ENCODE results near the gene ALAS2.

ALAS2 gene

DNA sequence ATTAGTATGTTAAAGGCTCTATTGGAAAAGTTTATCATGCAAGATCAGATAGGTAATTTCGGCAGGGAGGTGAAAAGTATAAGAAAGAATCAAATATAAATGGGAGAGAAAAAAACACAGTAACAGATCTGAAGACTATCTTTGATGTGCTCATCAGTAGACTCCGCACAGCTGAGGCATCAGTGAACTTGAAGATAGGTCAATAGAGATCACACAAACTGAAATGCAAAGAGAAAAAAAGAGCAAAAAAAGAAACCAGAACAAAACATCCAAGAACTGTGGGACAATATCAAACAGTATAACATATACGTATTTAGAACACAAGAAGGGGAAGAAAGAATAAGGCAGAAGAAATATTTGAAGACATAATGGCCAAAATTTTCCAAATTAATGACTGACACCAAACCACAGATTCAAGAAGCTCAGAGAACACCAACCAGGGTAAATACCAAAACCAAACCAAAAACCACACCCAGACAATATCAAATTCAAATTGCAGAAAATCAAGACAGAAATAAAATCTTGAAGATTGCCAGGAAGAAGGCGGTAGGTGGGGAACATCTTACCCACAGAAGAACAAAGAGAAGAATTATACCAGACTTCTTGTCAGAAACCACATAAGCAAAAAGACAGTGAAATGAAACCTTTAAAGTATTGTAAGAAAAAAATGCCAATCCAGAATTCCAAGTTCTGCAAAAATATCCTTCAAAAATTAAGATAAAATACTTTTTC, 65.8 kb downstream of the ALAS2 start:
- in situ Hi-C loops (cut with HindIII; ENCODE audit: low sequenced_read_pairs) = no loop called here
- TF ChIP-seq, protein P1, sequence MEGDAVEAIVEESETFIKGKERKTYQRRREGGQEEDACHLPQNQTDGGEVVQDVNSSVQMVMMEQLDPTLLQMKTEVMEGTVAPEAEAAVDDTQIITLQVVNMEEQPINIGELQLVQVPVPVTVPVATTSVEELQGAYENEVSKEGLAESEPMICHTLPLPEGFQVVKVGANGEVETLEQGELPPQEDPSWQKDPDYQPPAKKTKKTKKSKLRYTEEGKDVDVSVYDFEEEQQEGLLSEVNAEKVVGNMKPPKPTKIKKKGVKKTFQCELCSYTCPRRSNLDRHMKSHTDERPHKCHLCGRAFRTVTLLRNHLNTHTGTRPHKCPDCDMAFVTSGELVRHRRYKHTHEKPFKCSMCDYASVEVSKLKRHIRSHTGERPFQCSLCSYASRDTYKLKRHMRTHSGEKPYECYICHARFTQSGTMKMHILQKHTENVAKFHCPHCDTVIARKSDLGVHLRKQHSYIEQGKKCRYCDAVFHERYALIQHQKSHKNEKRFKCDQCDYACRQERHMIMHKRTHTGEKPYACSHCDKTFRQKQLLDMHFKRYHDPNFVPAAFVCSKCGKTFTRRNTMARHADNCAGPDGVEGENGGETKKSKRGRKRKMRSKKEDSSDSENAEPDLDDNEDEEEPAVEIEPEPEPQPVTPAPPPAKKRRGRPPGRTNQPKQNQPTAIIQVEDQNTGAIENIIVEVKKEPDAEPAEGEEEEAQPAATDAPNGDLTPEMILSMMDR (IDR thresholded peaks at IDR 0.05; ENCODE audit: low read depth, low read length, missing control alignments) = no peak
- DNase-seq (ENCODE audit: low read depth) = no peak
- H3K4me3 ChIP-seq (ENCODE audit: low read depth, low read length) = no peak overlapping the region

DNA sequence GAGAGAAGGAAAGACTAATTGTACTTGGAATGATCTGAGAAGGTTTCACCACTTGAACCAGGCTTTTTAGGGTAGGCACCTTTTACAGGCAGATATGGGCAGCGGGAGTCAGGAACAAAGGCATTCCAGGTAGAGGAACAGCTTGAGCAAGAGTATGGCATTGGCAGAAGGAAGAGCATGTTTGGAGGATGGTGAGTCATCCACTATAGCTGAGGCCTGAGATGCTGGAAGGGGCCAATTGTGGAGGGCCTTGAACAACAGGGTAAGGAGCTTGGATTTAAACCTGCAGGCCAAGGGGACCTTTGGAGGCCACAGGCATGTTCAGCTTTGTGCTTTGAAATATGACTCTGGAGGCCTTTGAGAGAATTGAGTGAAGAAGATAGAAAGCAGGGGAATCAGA, 69.0 kb downstream of the ALAS2 start:
- H3K4me3 ChIP-seq (ENCODE audit: low read depth, low read length) = no peak overlapping the region
- no peak for DNase-seq (ENCODE audit: low read depth)
- in situ Hi-C loops (cut with HindIII; ENCODE audit: low sequenced_read_pairs) = no loop called here
- TF ChIP-seq, protein P1 (IDR thresholded peaks at IDR 0.05; ENCODE audit: low read depth, low read length, missing control alignments) = no peak
